Fibroblast of lung (primary cell): ENCODE measurements around the gene CAPN15. TPM values are rescaled to one million over a fixed set of nuclear protein-coding genes. Genes with fewer than 3 reads are reported as not detected.

Source experiments
- DNase-seq, 2 donors: peaks; one replicate each; pipeline versions ENCODE4 v3.0.0 to v3.0.0-alpha.2; 2010; ENCODE audit warnings: low read depth in 2 of 2
- H2AFZ ChIP-seq: 2 replicates; pipeline ENCODE4 v1.5.1; 2012; ENCODE audit warnings: low read length, control low read depth, inconsistent platforms
- H3K27ac ChIP-seq: 2 replicates; pipeline ENCODE4 v1.5.1; 2011; ENCODE audit warnings: low read length, control low read depth; ENCODE audit not compliant: insufficient read depth
- H3K27me3 ChIP-seq: 2 replicates; pipeline ENCODE4 v1.5.1; 2011; ENCODE audit warnings: mild to moderate bottlenecking, low read length; ENCODE audit not compliant: control insufficient read depth, insufficient read depth
- H3K36me3 ChIP-seq: 2 replicates; pipeline ENCODE4 v1.5.1; 2011; ENCODE audit warnings: low read length; ENCODE audit not compliant: control insufficient read depth, insufficient read depth
- H3K4me1 ChIP-seq: 2 replicates; pipeline ENCODE4 v1.5.1; 2011; ENCODE audit warnings: low read length; ENCODE audit not compliant: control insufficient read depth, insufficient read depth; ENCODE audit errors: extremely low read depth
- H3K4me2 ChIP-seq: 2 replicates; pipeline ENCODE4 v1.5.1; 2011; ENCODE audit warnings: low read length, control low read depth; ENCODE audit not compliant: insufficient read depth; ENCODE audit errors: extremely low read depth
- H3K4me3 ChIP-seq, 4 experiments: fragments of 200-600 bp in 1 of 4; sonication (generic) in 1 of 4; replicated peaks in 1 of 4; 2 replicates each; pipeline ENCODE4 v1.5.1; 2011 to 2016; ENCODE audit warnings: low read length in 4 of 4, low read depth in 3 of 4, mild to moderate bottlenecking in 3 of 4, control low read depth in 2 of 4, inconsistent platforms in 1 of 4, mixed read lengths in 1 of 4; ENCODE audit not compliant: insufficient read depth in 1 of 4; ENCODE audit errors: control extremely low read depth in 1 of 4
- H3K79me2 ChIP-seq: 2 replicates; pipeline ENCODE4 v1.5.1; 2012; ENCODE audit warnings: mild to moderate bottlenecking, low read length, inconsistent platforms; ENCODE audit not compliant: control insufficient read depth, insufficient read depth
- H3K9ac ChIP-seq: 2 replicates; pipeline ENCODE4 v1.5.1; 2011; ENCODE audit warnings: mild to moderate bottlenecking, low read length, control low read depth; ENCODE audit not compliant: insufficient read depth
- H3K9me3 ChIP-seq: 2 replicates; pipeline ENCODE4 v1.5.1; 2012; ENCODE audit warnings: low read depth, low read length; ENCODE audit not compliant: control insufficient read depth, insufficient read depth
- H4K20me1 ChIP-seq: 2 replicates; pipeline ENCODE4 v1.5.1; 2011; ENCODE audit warnings: low read length; ENCODE audit not compliant: control insufficient read depth, insufficient read depth; ENCODE audit errors: extremely low read depth
- CTCF ChIP-seq, 2 donors: IDR thresholded peaks in 1 of 2; conservative IDR thresholded peaks in 1 of 2; 1 replicate in 1 of 2; 2 replicates in 1 of 2; pipeline ENCODE4 v1.5.1; 2011 to 2012; ENCODE audit warnings: low read length in 2 of 2, control low read depth in 1 of 2, inconsistent platforms in 1 of 2, low read depth in 1 of 2, mild to moderate bottlenecking in 1 of 2
- EZH2 ChIP-seq: IDR thresholded peaks from 2 replicates; pipeline ENCODE4 v1.5.1; 2012; ENCODE audit warnings: low read length, control low read depth, mild to moderate bottlenecking; ENCODE audit errors: missing control alignments
- polyA plus RNA-seq, 2 donors: library from polyadenylated mRNA; depleted of rRNA in 1 of 2; stranded (reverse) in 1 of 2; unstranded in 1 of 2; fragments of >200 nt; gene quantifications; 2 replicates each; pipeline ENCODE4 v1.2.1, GENCODE V29; 2011 to 2012; ENCODE audit warnings: missing spikeins in 1 of 2
- total RNA-seq: library from RNA; depleted of rRNA; stranded (reverse); fragments of >200 nt; gene quantifications from 2 replicates; pipeline ENCODE4 v1.2.1, GENCODE V29; 2014

The CAPN15 gene
- total and polyA plus RNA-seq, 2 donors (not counting 1 experiment from before 2014, with no cell fraction given), result 4.1 to 21.3 TPM

- Histone ChIP-seq H3K4me1 (peaks cover 7% of the 10 kb centered on the region), H3K27me3 (no peaks in the 10 kb centered on the region), H4K20me1 (no peaks in the 10 kb centered on the region), H3K27ac (no peak overlapping the region), H3K9ac (no peak overlapping the region), H3K4me2 (no peak overlapping the region), H3K9me3 (no peaks in the 10 kb centered on the region), H3K79me2 (peaks cover under 1% of the 10 kb centered on the region), H3K4me3 (no peak overlapping the region), H2AFZ (no peak overlapping the region), H3K36me3 (peaks cover 4% of the 10 kb centered on the region)
- TF ChIP-seq EZH2, result no peak
- DNase-seq, result no peak
These were observed 55.3 kb downstream of the CAPN15 start for GRCh38 chr16:582614-583331.

GRCh38 chr16:583470-583814, 55.9 kb downstream of the CAPN15 start:
- Histone ChIP-seq H3K9ac (no peak overlapping the region), H3K79me2 (peaks cover 4% of the 10 kb centered on the region), H3K36me3 (peaks cover 4% of the 10 kb centered on the region), H3K4me3 (no peak overlapping the region), H3K27me3 (no peaks in the 10 kb centered on the region), H4K20me1 (no peaks in the 10 kb centered on the region), H3K4me2 (no peak overlapping the region), H3K9me3 (no peaks in the 10 kb centered on the region), H3K4me1 (peaks cover 11% of the 10 kb centered on the region), H2AFZ (no peak overlapping the region), H3K27ac (no peak overlapping the region)
- TF ChIP-seq EZH2, result no peak
- no peak for TF ChIP-seq CTCF (conservative IDR thresholded peaks at IDR 0.05 in 1 of 2, IDR thresholded peaks at IDR 0.05 in 1 of 2; ENCODE audit: low read depth in 1 of 2, low read length in 2 of 2)
- DNase-seq, result no peak

- Histone ChIP-seq H3K27ac (no peak overlapping the region), H4K20me1 (no peaks in the 10 kb centered on the region), H3K9me3 (no peaks in the 10 kb centered on the region), H3K4me3 (no peak overlapping the region), H3K4me1 (peaks cover 11% of the 10 kb centered on the region), H3K4me2 (no peak overlapping the region), H3K36me3 (peaks cover 4% of the 10 kb centered on the region), H3K9ac (no peak overlapping the region), H2AFZ (no peak overlapping the region), H3K27me3 (no peaks in the 10 kb centered on the region), H3K79me2 (peaks cover 4% of the 10 kb centered on the region)
- DNase-seq, result no peak
- TF ChIP-seq CTCF (conservative IDR thresholded peaks at IDR 0.05 in 1 of 2, IDR thresholded peaks at IDR 0.05 in 1 of 2; ENCODE audit: low read depth in 1 of 2, low read length in 2 of 2), result no peak
- no peak for TF ChIP-seq EZH2
These were observed 56.5 kb downstream of the CAPN15 start for GRCh38 chr16:583815-584591.
